Measurements from ENCODE around the gene SLC28A3. TPM values are rescaled to one million over a fixed set of nuclear protein-coding genes. Genes with fewer than 3 reads are reported as not detected.
"Not testable (repeated sequence)": the region's sequence is repeated elsewhere in the genome, so short reads cannot be mapped to it uniquely, and the experiment has no call there.

The SLC28A3 gene
- total and polyA plus RNA-seq, 5 donors from 2014 or later = not detected

GRCh38 chr9:84367726-84368125 is 27.2 kb upstream of the SLC28A3 start:
- not testable (repeated sequence) for H3K36me3 Mint-ChIP-seq; ATAC-seq (ENCODE audit: low read depth in 2 of 2)

GRCh38 chr9:84366683-84367082 is 26.1 kb upstream of the SLC28A3 start:
- Mint-ChIP-seq H3K4me3 (no peak overlapping the region), H3K27ac (no peak overlapping the region), H3K27me3 (peaks cover 22% of the 10 kb centered on the region), H3K9me3 (peaks cover 0 to 9% (median 1%) of the 10 kb centered on the region in 7 donors), H3K4me1 (no peaks in the 10 kb centered on the region), H3K36me3 (no peaks in the 10 kb centered on the region)
- no peak for ATAC-seq (ENCODE audit: low read depth in 2 of 2)
- Histone ChIP-seq H3K4me1 (ENCODE audit: control insufficient read depth, insufficient read depth, low read length, poor library complexity, severe bottlenecking) (no peaks in the 10 kb centered on the region), H3K9me3 (ENCODE audit: control insufficient read depth in 2 of 2, low read length in 2 of 2) (no peaks in the 10 kb centered on the region), H3K27me3 (ENCODE audit: control insufficient read depth, insufficient read depth, low read length) (no peaks in the 10 kb centered on the region), H3K27ac (ENCODE audit: insufficient read depth, low read length, poor library complexity, severe bottlenecking) (no peak overlapping the region), H3K4me3 (ENCODE audit: low read depth, low read length) (no peak overlapping the region), H3K36me3 (ENCODE audit: control insufficient read depth, insufficient read depth, low read length) (no peaks in the 10 kb centered on the region)
- no peak for DNase-seq

More at GRCh38 chr9:84367726-84368125, 27.2 kb upstream of the SLC28A3 start:
- H3K27me3 Mint-ChIP-seq = peaks cover 18% of the 10 kb centered on the region
- H3K4me1 ChIP-seq (ENCODE audit: control insufficient read depth, insufficient read depth, low read length, poor library complexity, severe bottlenecking); H3K36me3 ChIP-seq (ENCODE audit: control insufficient read depth, insufficient read depth, low read length); H3K9me3 Mint-ChIP-seq; H3K4me1 Mint-ChIP-seq; H3K4me3 ChIP-seq (ENCODE audit: low read depth, low read length); H3K27ac ChIP-seq (ENCODE audit: insufficient read depth, low read length, poor library complexity, severe bottlenecking); H3K27ac Mint-ChIP-seq; H3K27me3 ChIP-seq (ENCODE audit: control insufficient read depth, insufficient read depth, low read length); DNase-seq; H3K9me3 ChIP-seq (ENCODE audit: control insufficient read depth in 2 of 2, low read length in 2 of 2); H3K4me3 Mint-ChIP-seq: not testable (repeated sequence)

GRCh38 chr9:84364894-84365490 is 24.4 kb upstream of the SLC28A3 start:
- H3K27ac Mint-ChIP-seq; H3K27me3 ChIP-seq (ENCODE audit: control insufficient read depth, insufficient read depth, low read length); H3K4me3 Mint-ChIP-seq; H3K36me3 Mint-ChIP-seq; H3K27ac ChIP-seq (ENCODE audit: insufficient read depth, low read length, poor library complexity, severe bottlenecking); H3K4me1 ChIP-seq (ENCODE audit: control insufficient read depth, insufficient read depth, low read length, poor library complexity, severe bottlenecking); H3K9me3 Mint-ChIP-seq; DNase-seq; ATAC-seq (ENCODE audit: low read depth in 2 of 2); H3K4me1 Mint-ChIP-seq; H3K9me3 ChIP-seq (ENCODE audit: control insufficient read depth in 2 of 2, low read length in 2 of 2); H3K36me3 ChIP-seq (ENCODE audit: control insufficient read depth, insufficient read depth, low read length); H3K4me3 ChIP-seq (ENCODE audit: low read depth, low read length): not testable (repeated sequence)
- H3K27me3 Mint-ChIP-seq = peaks cover 15% of the 10 kb centered on the region

- no peak overlapping the region for H3K4me3 Mint-ChIP-seq
- Histone ChIP-seq H3K27me3 (ENCODE audit: control insufficient read depth, insufficient read depth, low read length) (no peaks in the 10 kb centered on the region), H3K36me3 (ENCODE audit: control insufficient read depth, insufficient read depth, low read length) (no peaks in the 10 kb centered on the region), H3K9me3 (ENCODE audit: control insufficient read depth in 2 of 2, low read length in 2 of 2) (no peaks in the 10 kb centered on the region), H3K4me1 (ENCODE audit: control insufficient read depth, insufficient read depth, low read length, poor library complexity, severe bottlenecking) (no peaks in the 10 kb centered on the region), H3K27ac (ENCODE audit: insufficient read depth, low read length, poor library complexity, severe bottlenecking) (no peak overlapping the region), H3K4me3 (ENCODE audit: low read depth, low read length) (no peak overlapping the region)
- H3K27ac Mint-ChIP-seq = no peak overlapping the region
- ATAC-seq (ENCODE audit: low read depth in 2 of 2) = no peak
- H3K36me3 Mint-ChIP-seq = no peaks in the 10 kb centered on the region
- H3K9me3 Mint-ChIP-seq = peaks cover 0 to 8% (median 1%) of the 10 kb centered on the region in 7 donors
- DNase-seq = no peak
- H3K27me3 Mint-ChIP-seq = peaks cover 15% of the 10 kb centered on the region
- no peaks in the 10 kb centered on the region for H3K4me1 Mint-ChIP-seq
Measured at GRCh38 chr9:84361645-84362044, 21.1 kb upstream of the SLC28A3 start.

DNA sequence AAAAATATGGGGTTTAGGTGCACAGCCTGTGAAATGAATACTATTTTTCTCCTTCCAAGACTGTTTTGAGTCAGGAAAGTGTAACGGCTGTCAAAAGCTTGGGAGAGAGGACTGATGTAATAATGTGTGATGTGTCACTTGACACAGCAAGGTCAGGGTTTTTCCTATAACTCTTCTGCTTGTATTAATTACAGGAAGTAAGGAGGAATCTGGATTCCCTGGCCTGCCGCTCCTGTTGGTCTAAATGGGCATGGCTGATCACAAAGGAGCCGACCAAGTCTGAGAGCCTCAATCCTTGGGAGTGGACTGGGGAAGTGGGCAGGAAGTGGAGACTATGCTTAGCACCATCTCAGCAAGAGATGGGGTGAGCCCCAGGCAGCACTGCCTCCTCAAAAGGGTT is 16.7 kb upstream of the SLC28A3 start:
- Histone ChIP-seq H3K4me3 (ENCODE audit: low read depth, low read length) (no peak overlapping the region), H3K36me3 (ENCODE audit: control insufficient read depth, insufficient read depth, low read length) (no peaks in the 10 kb centered on the region), H3K27me3 (ENCODE audit: control insufficient read depth, insufficient read depth, low read length) (no peaks in the 10 kb centered on the region), H3K9me3 (ENCODE audit: control insufficient read depth in 2 of 2, low read length in 2 of 2) (no peaks in the 10 kb centered on the region), H3K4me1 (ENCODE audit: control insufficient read depth, insufficient read depth, low read length, poor library complexity, severe bottlenecking) (no peaks in the 10 kb centered on the region), H3K27ac (ENCODE audit: insufficient read depth, low read length, poor library complexity, severe bottlenecking) (no peak overlapping the region)
- Mint-ChIP-seq H3K9me3 (peaks cover 0 to 4% (median 0%) of the 10 kb centered on the region in 7 donors), H3K4me3 (no peak overlapping the region), H3K27me3 (peaks cover 8% of the 10 kb centered on the region), H3K4me1 (no peaks in the 10 kb centered on the region), H3K27ac (no peak overlapping the region), H3K36me3 (no peaks in the 10 kb centered on the region)
- DNase-seq = no peak
- no peak for ATAC-seq (ENCODE audit: low read depth in 2 of 2)

DNA sequence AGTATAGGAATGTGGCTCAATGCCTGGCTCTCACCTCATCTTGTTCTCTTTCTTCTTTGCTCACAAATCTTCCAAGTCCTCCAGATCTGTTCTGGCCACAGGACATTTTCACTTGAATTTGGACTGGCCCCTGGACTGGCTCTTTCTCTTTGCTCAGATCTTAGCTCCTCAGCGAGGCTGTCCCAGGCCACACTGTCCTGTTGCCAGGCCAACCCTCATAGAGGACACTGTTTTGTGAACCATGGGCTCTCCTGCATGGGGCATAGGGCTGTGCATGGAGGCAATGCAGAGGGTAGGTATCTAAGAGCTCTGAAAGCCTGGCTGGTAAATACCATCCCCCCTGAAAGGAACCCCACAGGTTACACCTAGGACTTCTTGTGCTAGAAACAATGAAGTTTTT is 13.5 kb upstream of the SLC28A3 start:
- no peak overlapping the region for H3K27ac Mint-ChIP-seq
- Histone ChIP-seq H3K4me3 (ENCODE audit: low read depth, low read length) (no peak overlapping the region), H3K36me3 (ENCODE audit: control insufficient read depth, insufficient read depth, low read length) (no peaks in the 10 kb centered on the region), H3K27ac (ENCODE audit: insufficient read depth, low read length, poor library complexity, severe bottlenecking) (no peak overlapping the region), H3K27me3 (ENCODE audit: control insufficient read depth, insufficient read depth, low read length) (no peaks in the 10 kb centered on the region), H3K9me3 (ENCODE audit: control insufficient read depth in 2 of 2, low read length in 2 of 2) (no peaks in the 10 kb centered on the region), H3K4me1 (ENCODE audit: control insufficient read depth, insufficient read depth, low read length, poor library complexity, severe bottlenecking) (no peaks in the 10 kb centered on the region)
- H3K27me3 Mint-ChIP-seq = peaks cover 4% of the 10 kb centered on the region
- no peak for ATAC-seq (ENCODE audit: low read depth in 2 of 2)
- H3K9me3 Mint-ChIP-seq = no peaks in the 10 kb centered on the region
- no peak for DNase-seq
- H3K4me3 Mint-ChIP-seq = no peak overlapping the region
- no peaks in the 10 kb centered on the region for H3K36me3 Mint-ChIP-seq
- no peaks in the 10 kb centered on the region for H3K4me1 Mint-ChIP-seq

DNA sequence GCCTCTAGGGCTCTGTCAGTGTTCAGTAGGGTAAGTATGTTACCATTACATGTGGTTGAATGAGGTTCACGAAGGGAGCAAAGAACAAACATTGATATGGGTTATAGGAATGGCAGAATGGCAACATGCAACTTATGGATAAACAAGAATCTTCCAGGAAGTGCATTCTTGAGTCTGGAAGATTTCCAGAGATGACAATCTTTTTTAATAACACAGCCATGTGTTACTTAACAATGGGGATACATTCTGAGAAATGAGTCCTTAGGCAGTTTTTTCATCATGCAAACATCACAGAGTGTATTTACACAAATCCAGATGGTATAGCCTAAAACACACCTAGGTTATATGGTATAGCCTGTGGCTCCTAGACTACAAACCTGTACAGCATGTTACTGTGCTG is 9.1 kb upstream of the SLC28A3 start:
- Mint-ChIP-seq H3K36me3 (no peaks in the 10 kb centered on the region), H3K27ac (no peak overlapping the region), H3K4me3 (no peak overlapping the region), H3K9me3 (peaks cover 0 to 2% (median 0%) of the 10 kb centered on the region in 7 donors), H3K4me1 (no peaks in the 10 kb centered on the region), H3K27me3 (peaks cover 14% of the 10 kb centered on the region)
- H3K27ac ChIP-seq (ENCODE audit: insufficient read depth, low read length, poor library complexity, severe bottlenecking) = no peak overlapping the region
- ATAC-seq (ENCODE audit: low read depth in 2 of 2) = no peak
- H3K36me3 ChIP-seq (ENCODE audit: control insufficient read depth, insufficient read depth, low read length) = no peaks in the 10 kb centered on the region
- no peak overlapping the region for H3K4me3 ChIP-seq (ENCODE audit: low read depth, low read length)
- no peak for DNase-seq
- H3K27me3 ChIP-seq (ENCODE audit: control insufficient read depth, insufficient read depth, low read length) = peaks cover 2% of the 10 kb centered on the region
- H3K4me1 ChIP-seq (ENCODE audit: control insufficient read depth, insufficient read depth, low read length, poor library complexity, severe bottlenecking) = no peaks in the 10 kb centered on the region
- H3K9me3 ChIP-seq (ENCODE audit: control insufficient read depth in 2 of 2, low read length in 2 of 2) = no peaks in the 10 kb centered on the region

GRCh38 chr9:84343111-84343521 is 2.6 kb upstream of the SLC28A3 start:
- ATAC-seq (ENCODE audit: low read depth in 2 of 2) = no peak
- Histone ChIP-seq H3K4me3 (ENCODE audit: low read depth, low read length) (no peak overlapping the region), H3K9me3 (ENCODE audit: control insufficient read depth in 2 of 2, low read length in 2 of 2) (no peaks in the 10 kb centered on the region), H3K27ac (ENCODE audit: insufficient read depth, low read length, poor library complexity, severe bottlenecking) (no peak overlapping the region), H3K36me3 (ENCODE audit: control insufficient read depth, insufficient read depth, low read length) (no peaks in the 10 kb centered on the region), H3K27me3 (ENCODE audit: control insufficient read depth, insufficient read depth, low read length) (peaks cover 2% of the 10 kb centered on the region), H3K4me1 (ENCODE audit: control insufficient read depth, insufficient read depth, low read length, poor library complexity, severe bottlenecking) (no peaks in the 10 kb centered on the region)
- Mint-ChIP-seq H3K27ac (no peak overlapping the region), H3K27me3 (peaks cover 7% of the 10 kb centered on the region), H3K9me3 (peaks cover 0 to 2% (median 0%) of the 10 kb centered on the region in 7 donors), H3K4me1 (no peaks in the 10 kb centered on the region), H3K4me3 (no peak overlapping the region), H3K36me3 (no peaks in the 10 kb centered on the region)
- no peak for DNase-seq

Measured in CD4-positive, CD25-positive, alpha-beta regulatory T cell (primary cell).